OCI-LY7 (cell line): Measurements from ENCODE around the gene SUB1. TPM values are rescaled to one million over a fixed set of nuclear protein-coding genes. Genes with fewer than 3 reads are reported as not detected.

Experiments used
- BruUV-seq: library from RNA; stranded (reverse); fragments of 400-500 nt; replicated peaks from 2 replicates; lab custom pipeline; 2021; lab: Mats Ljungman, UMichigan
- CTCF ChIA-PET: fragments of 300-600 bp; sonication (Branson Sonifier 250); formaldehyde crosslinking; loops from one replicate; lab custom pipeline; 2022; ENCODE audit warnings: antibody characterized with exemption; ENCODE audit not compliant: unreplicated experiment; lab: Charles Lee
- POLR2A ChIA-PET: fragments of 300-600 bp; sonication (Branson Sonifier 250); formaldehyde crosslinking; loops from one replicate; lab custom pipeline; 2022; ENCODE audit warnings: antibody characterized with exemption; lab: Charles Lee
- DNase-seq: peaks from one replicate; pipeline ENCODE4 v3.0.0-alpha.2; 2015; ENCODE audit warnings: low spot score
- H2AFZ ChIP-seq: fragments of 200-600 bp; sonication (generic), shearing (Covaris generic); 2 replicates; pipeline ENCODE4 v1.6.1; 2014; ENCODE audit warnings: mild to moderate bottlenecking, antibody characterized with exemption, low read length, moderate library complexity
- H3K27ac ChIP-seq: fragments of 200-600 bp; sonication (generic); 2 replicates; pipeline ENCODE4 v1.5.1; 2014; ENCODE audit warnings: mixed run types, low read depth, mild to moderate bottlenecking, moderate library complexity, low read length, inconsistent platforms; ENCODE audit not compliant: poor library complexity, severe bottlenecking
- H3K36me3 ChIP-seq: fragments of 200-600 bp; sonication (generic); 2 replicates; pipeline ENCODE4 v1.6.1; 2014; ENCODE audit warnings: mild to moderate bottlenecking, antibody characterized with exemption, low read length, moderate library complexity, mixed read lengths; ENCODE audit not compliant: insufficient read depth
- H3K4me1 ChIP-seq: fragments of 200-600 bp; sonication (generic); 2 replicates; pipeline ENCODE4 v1.5.1; 2014; ENCODE audit warnings: mild to moderate bottlenecking, low read length; ENCODE audit not compliant: insufficient read depth, poor library complexity, severe bottlenecking
- H3K4me2 ChIP-seq: fragments of 200-600 bp; sonication (generic); 2 replicates; pipeline ENCODE4 v1.6.1; 2014; ENCODE audit warnings: mild to moderate bottlenecking, low read length
- H3K4me3 ChIP-seq: fragments of 200-600 bp; sonication (generic); 2 replicates; pipeline ENCODE4 v1.5.1; 2014; ENCODE audit warnings: mild to moderate bottlenecking, low read depth, low read length; ENCODE audit not compliant: poor library complexity, severe bottlenecking
- H3K79me2 ChIP-seq: fragments of 200-600 bp; sonication (generic); 2 replicates; pipeline ENCODE4 v1.6.1; 2016; ENCODE audit warnings: low read depth, mild to moderate bottlenecking, low read length, moderate library complexity, mixed read lengths; ENCODE audit not compliant: insufficient read depth
- H3K9me2 ChIP-seq: fragments of 200-600 bp; sonication (generic); 2 replicates; pipeline ENCODE4 v1.6.1; 2016; ENCODE audit warnings: mild to moderate bottlenecking, low read length, mixed read lengths; ENCODE audit not compliant: insufficient read depth
- H3K9me3 ChIP-seq: fragments of 200-600 bp; sonication (generic); 2 replicates; pipeline ENCODE4 v1.6.1; 2014; ENCODE audit warnings: mild to moderate bottlenecking, mixed run types, low read length, mixed read lengths
- H4K20me1 ChIP-seq: fragments of 200-600 bp; sonication (generic); 2 replicates; pipeline ENCODE4 v1.6.1; 2014; ENCODE audit warnings: mild to moderate bottlenecking, antibody characterized with exemption, low read length, moderate library complexity, mixed read lengths; ENCODE audit not compliant: insufficient read depth
- EZH2phosphoT487 ChIP-seq: fragments of 200-600 bp; sonication (generic); IDR thresholded peaks from 2 replicates; pipeline ENCODE4 v1.6.1; 2018; ENCODE audit warnings: low read depth, borderline replicate concordance, mild to moderate bottlenecking, mixed run types, antibody characterized with exemption, low read length, moderate library complexity, mixed read lengths
- intact Hi-C: fragments of 100-400 bp; cut with micrococcal nuclease; formaldehyde crosslinking; loops from one replicate; pipeline ENCODE4 v1.10.0; 2022; ENCODE audit not compliant: unreplicated experiment
- total RNA-seq, 2 experiments: library from RNA; depleted of rRNA in 1 of 2; stranded (reverse); fragments of >200 nt in 1 of 2; shearing (Covaris generic) in 1 of 2; gene quantifications; 2 replicates each; pipeline ENCODE4 v1.2.3, GENCODE V29; 2014 to 2022
- TF ChIP-seq, protein P1 (sequence below): fragments of 200-600 bp; sonication (generic); conservative IDR thresholded peaks from 2 replicates; pipeline ENCODE4 v1.5.1; 2014; ENCODE audit warnings: mild to moderate bottlenecking, antibody characterized with exemption, low read length, moderate library complexity, mixed read lengths

Gene SUB1
- total RNA-seq, 2 experiments from 2014 or later, result 40.3 to 69.2 TPM

DNA sequence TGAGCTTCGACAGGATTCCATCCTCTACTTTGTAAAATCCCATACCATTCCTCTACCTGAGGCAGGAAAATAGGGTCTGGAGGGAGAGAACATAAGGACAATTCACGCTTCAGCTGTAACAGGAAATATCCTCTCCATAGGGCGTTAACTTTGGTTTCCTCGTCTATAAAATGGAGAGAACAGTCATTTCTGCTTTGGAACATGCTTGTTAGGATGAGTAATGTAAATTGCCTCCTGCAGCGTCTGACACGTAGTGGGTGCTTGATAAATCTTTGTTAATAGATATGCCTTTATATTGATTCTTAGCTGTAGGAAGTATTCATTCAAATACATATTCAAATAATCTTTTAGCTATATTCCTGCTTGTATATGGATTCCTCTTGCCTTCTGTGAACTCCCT lies 711 bp upstream of the SUB1 start:
- H3K4me2 ChIP-seq, result 0 out of 2 replicates have a peak overlapping the region, but pooled peaks have one; percentile 90
- intact Hi-C loops, result loop anchor here (1.0 to 5.0 kb wide), 7 partner anchors 46 to 412 kb away; partner anchors contain the start of genes GOLPH3, MTMR12 and ZFR
- no peaks in the 10 kb centered on the region for H3K9me3 ChIP-seq
- ChIA-PET POLR2A (interaction anchor here (0.7 to 1.8 kb wide), 8 partner anchors 12 to 140 kb away, joined by 3 to 7 read pairs (median 3); partner anchors contain the start of gene ZFR), CTCF (interaction anchor here (1.0 kb wide), 1 partner anchor 53 kb away, joined by 3 read pairs; no protein-coding TSS in a partner anchor)
- peaks cover 10% of the 10 kb centered on the region; the same call in 1 of the 2 replicates for H3K79me2 ChIP-seq
- peaks cover 40% of the 10 kb centered on the region for H3K4me1 ChIP-seq
- TF ChIP-seq, protein P1, sequence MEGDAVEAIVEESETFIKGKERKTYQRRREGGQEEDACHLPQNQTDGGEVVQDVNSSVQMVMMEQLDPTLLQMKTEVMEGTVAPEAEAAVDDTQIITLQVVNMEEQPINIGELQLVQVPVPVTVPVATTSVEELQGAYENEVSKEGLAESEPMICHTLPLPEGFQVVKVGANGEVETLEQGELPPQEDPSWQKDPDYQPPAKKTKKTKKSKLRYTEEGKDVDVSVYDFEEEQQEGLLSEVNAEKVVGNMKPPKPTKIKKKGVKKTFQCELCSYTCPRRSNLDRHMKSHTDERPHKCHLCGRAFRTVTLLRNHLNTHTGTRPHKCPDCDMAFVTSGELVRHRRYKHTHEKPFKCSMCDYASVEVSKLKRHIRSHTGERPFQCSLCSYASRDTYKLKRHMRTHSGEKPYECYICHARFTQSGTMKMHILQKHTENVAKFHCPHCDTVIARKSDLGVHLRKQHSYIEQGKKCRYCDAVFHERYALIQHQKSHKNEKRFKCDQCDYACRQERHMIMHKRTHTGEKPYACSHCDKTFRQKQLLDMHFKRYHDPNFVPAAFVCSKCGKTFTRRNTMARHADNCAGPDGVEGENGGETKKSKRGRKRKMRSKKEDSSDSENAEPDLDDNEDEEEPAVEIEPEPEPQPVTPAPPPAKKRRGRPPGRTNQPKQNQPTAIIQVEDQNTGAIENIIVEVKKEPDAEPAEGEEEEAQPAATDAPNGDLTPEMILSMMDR, result no peak
- TF ChIP-seq EZH2phosphoT487, result no peak
- no peak overlapping the region for H2AFZ ChIP-seq
- H3K9me2 ChIP-seq, result no peaks in the 10 kb centered on the region
- H3K4me3 ChIP-seq, result no peak overlapping the region
- H3K27ac ChIP-seq, result no peak overlapping the region
- H3K36me3 ChIP-seq, result 0 out of 2 replicates have a peak, but pooled peaks cover 6% of the 10 kb centered on the region
- no TSS peak for BruUV-seq
- peaks cover 32% of the 10 kb centered on the region for H4K20me1 ChIP-seq
- DNase-seq, result no peak

DNA sequence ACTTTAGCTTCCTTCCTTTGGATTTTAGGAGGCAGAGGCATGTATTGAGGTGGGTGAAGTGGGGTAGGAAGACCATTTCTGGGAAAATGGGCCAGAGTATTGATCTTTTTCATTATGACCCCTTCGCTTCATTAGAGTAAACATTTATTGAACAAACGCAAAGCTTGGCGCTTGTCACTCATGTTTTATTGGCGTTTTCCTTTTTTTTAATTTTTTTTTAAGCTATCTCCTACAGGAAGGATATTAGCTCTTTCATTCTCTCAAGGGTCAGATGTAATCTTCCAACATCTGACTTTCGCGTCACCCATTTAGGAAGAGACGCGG lies 273 bp upstream of the SUB1 start:
- ChIA-PET POLR2A (interaction anchor here (0.6 to 1.8 kb wide), 7 partner anchors 12 to 140 kb away, joined by 3 to 7 read pairs (median 3); partner anchors contain the start of gene ZFR), CTCF (interaction anchor here (1.0 kb wide), 1 partner anchor 54 kb away, joined by 3 read pairs; no protein-coding TSS in a partner anchor)
- peak overlapping the region; percentile 90; the same call in 1 of the 2 replicates for H3K4me2 ChIP-seq
- DNase-seq, result no peak
- peak overlapping the region; percentile 90 for H3K4me3 ChIP-seq
- H3K4me1 ChIP-seq, result peaks cover 40% of the 10 kb centered on the region
- H2AFZ ChIP-seq, result no peak overlapping the region
- intact Hi-C loops, result loop anchor here (1.0 to 5.0 kb wide), 7 partner anchors 46 to 413 kb away; partner anchors contain the start of genes GOLPH3, MTMR12 and ZFR
- H4K20me1 ChIP-seq, result peaks cover 32% of the 10 kb centered on the region
- no peak overlapping the region for H3K27ac ChIP-seq
- BruUV-seq, result no TSS peak
- 0 out of 2 replicates have a peak, but pooled peaks cover 6% of the 10 kb centered on the region for H3K36me3 ChIP-seq
- TF ChIP-seq, protein P1, result no peak
- no peak for TF ChIP-seq EZH2phosphoT487
- H3K9me2 ChIP-seq, result no peaks in the 10 kb centered on the region
- no peaks in the 10 kb centered on the region for H3K9me3 ChIP-seq
- H3K79me2 ChIP-seq, result peaks cover 10% of the 10 kb centered on the region; the same call in 1 of the 2 replicates

DNA sequence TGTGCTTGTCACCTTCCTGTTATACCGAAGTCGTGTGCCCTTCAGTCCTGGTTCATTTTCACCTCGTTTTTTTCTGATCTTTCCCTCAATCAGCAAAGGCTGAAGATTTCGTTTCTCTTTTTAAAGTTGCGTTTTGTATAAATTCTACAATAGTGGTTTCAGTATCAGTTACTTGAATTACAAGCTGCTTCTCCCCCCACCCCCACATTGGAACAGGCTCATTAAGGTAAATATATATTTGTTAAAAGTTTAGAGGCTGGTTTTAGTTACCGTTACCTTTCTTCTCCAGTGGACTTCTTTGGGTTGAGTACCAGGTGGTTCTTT lies 881 bp downstream of the SUB1 start:
- peaks cover 40% of the 10 kb centered on the region for H3K4me1 ChIP-seq
- H4K20me1 ChIP-seq, result peaks cover 35% of the 10 kb centered on the region
- peak overlapping the region; percentile 90 for H3K4me3 ChIP-seq
- H3K9me3 ChIP-seq, result no peaks in the 10 kb centered on the region
- H3K27ac ChIP-seq, result no peak overlapping the region
- H3K36me3 ChIP-seq, result 0 out of 2 replicates have a peak, but pooled peaks cover 6% of the 10 kb centered on the region
- no peak for DNase-seq
- intact Hi-C loops, result loop anchor here (5.0 kb wide), 4 partner anchors 259 to 414 kb away; partner anchors contain the start of genes GOLPH3 and MTMR12
- no peaks in the 10 kb centered on the region for H3K9me2 ChIP-seq
- ChIA-PET POLR2A (interaction anchor here (0.6 to 1.0 kb wide), 3 partner anchors 54 to 151 kb away, joined by 3 read pairs; no protein-coding TSS in a partner anchor), CTCF (interaction anchor here (0.6 to 0.9 kb wide), 2 partner anchors 97 to 386 kb away, joined by 3 read pairs; no protein-coding TSS in a partner anchor)
- TF ChIP-seq EZH2phosphoT487, result no peak
- TF ChIP-seq, protein P1, result 0 out of 2 replicates have a peak, but pooled peaks have one; percentile 12
- H2AFZ ChIP-seq, result peak overlapping the region; percentile 60; the same call in 1 of the 2 replicates
- BruUV-seq, result no TSS peak
- peak overlapping the region; percentile 90 for H3K4me2 ChIP-seq
- H3K79me2 ChIP-seq, result peaks cover 10% of the 10 kb centered on the region; the same call in 1 of the 2 replicates
